MM.1S (cell line): ENCODE measurements around the gene GCLC.

Experiments
- DNase-seq: peaks from one replicate; pipeline ENCODE4 v3.0.0-alpha.2; 2015
- H2AFZ ChIP-seq: fragments of 300-600 bp; sonication (generic); 2 replicates; pipeline ENCODE4 v1.6.0; 2016; ENCODE audit warnings: antibody characterized with exemption, low read length
- H3F3A ChIP-seq: fragments of 300-600 bp; sonication (generic); 2 replicates; pipeline ENCODE4 v1.6.1; 2016; ENCODE audit warnings: mild to moderate bottlenecking, antibody characterized with exemption, low read length, moderate library complexity, mixed read lengths; ENCODE audit not compliant: insufficient read depth
- H3K27ac ChIP-seq: fragments of 300-600 bp; sonication (generic); 2 replicates; pipeline ENCODE4 v1.5.1; 2016; ENCODE audit warnings: mild to moderate bottlenecking, low read length
- H3K27me3 ChIP-seq: fragments of 300-600 bp; sonication (generic); replicated peaks from 2 replicates; pipeline ENCODE4 v1.6.0; 2016; ENCODE audit warnings: low read length; ENCODE audit not compliant: insufficient read depth
- H3K36me3 ChIP-seq: fragments of 300-600 bp; sonication (generic); replicated peaks from 2 replicates; pipeline ENCODE4 v1.6.1; 2016; ENCODE audit warnings: mild to moderate bottlenecking, low read length, mixed read lengths; ENCODE audit not compliant: insufficient read depth
- H3K4me1 ChIP-seq: fragments of 300-600 bp; sonication (generic); 2 replicates; pipeline ENCODE4 v1.6.1; 2016; ENCODE audit warnings: low read length, mixed read lengths
- H3K4me2 ChIP-seq: fragments of 300-600 bp; sonication (generic); 2 replicates; pipeline ENCODE4 v1.6.0; 2016; ENCODE audit warnings: low read depth, low read length
- H3K4me3 ChIP-seq: fragments of 300-600 bp; sonication (generic); 2 replicates; pipeline ENCODE4 v1.5.1; 2016; ENCODE audit warnings: low read length, mixed read lengths
- H3K79me2 ChIP-seq: fragments of 300-600 bp; sonication (generic); 2 replicates; pipeline ENCODE4 v1.6.1; 2016; ENCODE audit warnings: mixed run types, low read length, mixed read lengths
- H3K9ac ChIP-seq: fragments of 300-600 bp; sonication (generic); 2 replicates; pipeline ENCODE4 v1.6.1; 2016; ENCODE audit warnings: low read length, mixed read lengths
- H3K9me2 ChIP-seq: fragments of 300-600 bp; sonication (generic); replicated peaks from 2 replicates; pipeline ENCODE4 v1.6.1; 2016; ENCODE audit warnings: mild to moderate bottlenecking, low read length, mixed read lengths; ENCODE audit not compliant: insufficient read depth
- H3K9me3 ChIP-seq: fragments of 300-600 bp; sonication (generic); replicated peaks from 2 replicates; pipeline ENCODE4 v1.6.1; 2016; ENCODE audit warnings: mild to moderate bottlenecking, low read length, mixed read lengths; ENCODE audit not compliant: insufficient read depth
- H4K20me1 ChIP-seq: fragments of 300-600 bp; sonication (generic); 2 replicates; pipeline ENCODE4 v1.6.1; 2016; ENCODE audit warnings: mild to moderate bottlenecking, low read length, moderate library complexity, mixed read lengths; ENCODE audit not compliant: insufficient read depth
- CTCF ChIP-seq: fragments of 300-600 bp; sonication (generic); IDR thresholded peaks from 2 replicates; pipeline ENCODE4 v1.5.1; 2016; ENCODE audit warnings: antibody characterized with exemption, low read length, mixed read lengths
- EZH2 ChIP-seq: fragments of 300-600 bp; sonication (generic); optimal IDR thresholded peaks from 2 replicates; pipeline ENCODE3; 2017; ENCODE audit warnings: low read depth, mild to moderate bottlenecking, antibody characterized with exemption, low read length, mixed read lengths
- EZH2phosphoT487 ChIP-seq: fragments of 300-600 bp; sonication (generic); IDR thresholded peaks from 2 replicates; pipeline ENCODE4 v1.6.1; 2018; ENCODE audit warnings: antibody characterized with exemption, low read length

Gene GCLC

GRCh38 chr6:53514677-53515076, 30.2 kb downstream of the GCLC start:
- Histone ChIP-seq H3K9ac (no peak overlapping the region), H3K27ac (no peak overlapping the region), H3K9me3 (no peaks in the 10 kb centered on the region), H3K4me3 (no peak overlapping the region), H3K36me3 (no peaks in the 10 kb centered on the region), H3K27me3 (no peaks in the 10 kb centered on the region), H3K79me2 (no peaks in the 10 kb centered on the region), H2AFZ (no peak overlapping the region), H3K4me2 (no peak overlapping the region), H4K20me1 (no peaks in the 10 kb centered on the region), H3K4me1 (no peaks in the 10 kb centered on the region), H3F3A (no peaks in the 10 kb centered on the region), H3K9me2 (no peaks in the 10 kb centered on the region)
- DNase-seq = no peak
- TF ChIP-seq EZH2 (no peak), CTCF (no peak)

GRCh38 chr6:53513519-53513966, 31.4 kb downstream of the GCLC start:
- Histone ChIP-seq H3K27me3 (no peaks in the 10 kb centered on the region), H3K9me3 (no peaks in the 10 kb centered on the region), H3K4me2 (no peak overlapping the region), H3K9ac (no peak overlapping the region), H3K27ac (no peak overlapping the region), H3K36me3 (no peaks in the 10 kb centered on the region), H2AFZ (no peak overlapping the region), H3K4me1 (no peaks in the 10 kb centered on the region), H3K9me2 (no peaks in the 10 kb centered on the region), H3K4me3 (no peak overlapping the region), H4K20me1 (no peaks in the 10 kb centered on the region), H3F3A (no peaks in the 10 kb centered on the region), H3K79me2 (no peaks in the 10 kb centered on the region)
- DNase-seq = no peak
- TF ChIP-seq EZH2phosphoT487 (no peak), EZH2 (no peak), CTCF (no peak)

GRCh38 chr6:53513056-53513455, 31.8 kb downstream of the GCLC start:
- no peaks in the 10 kb centered on the region for H3K9me2 ChIP-seq
- H3K36me3 ChIP-seq = no peaks in the 10 kb centered on the region
- H3F3A ChIP-seq = no peaks in the 10 kb centered on the region
- TF ChIP-seq EZH2 (no peak), EZH2phosphoT487 (no peak), CTCF (no peak)
- H3K4me1 ChIP-seq = no peaks in the 10 kb centered on the region
- H3K9ac ChIP-seq = no peak overlapping the region
- H3K27me3 ChIP-seq = no peaks in the 10 kb centered on the region
- no peaks in the 10 kb centered on the region for H3K9me3 ChIP-seq
- H3K27ac ChIP-seq = no peak overlapping the region
- no peak overlapping the region for H3K4me3 ChIP-seq
- H3K4me2 ChIP-seq = no peak overlapping the region
- no peaks in the 10 kb centered on the region for H3K79me2 ChIP-seq
- H4K20me1 ChIP-seq = no peaks in the 10 kb centered on the region
- DNase-seq = no peak
- no peak overlapping the region for H2AFZ ChIP-seq
